Measurements from ENCODE around the gene MORN3. TPM values are rescaled to one million over a fixed set of nuclear protein-coding genes. Genes with fewer than 3 reads are reported as not detected.

The MORN3 gene
- total RNA-seq, 6 experiments from 2014 or later, result 0.09 TPM; not detected in 5

- no peak overlapping the region for H3K4me3 ChIP-seq
- ATAC-seq (no peak), DNase-seq (no peak)
- 38% methylated on average over 10 of the region's 11 CpGs for WGBS (ENCODE audit: insufficient coverage, low coverage, low lambda C conversion rate, missing lambda C conversion rate)
- H3K27ac ChIP-seq, result peak overlapping the region in 2 of 3 donors; percentile 39 to 65
- H3K9me3 ChIP-seq, result no peaks in the 10 kb centered on the region
- intact Hi-C loops (cut with DNase I), result no loop called here
- no peak for TF ChIP-seq POLR2A (IDR thresholded peaks at IDR 0.05)
- TF ChIP-seq, protein P1, sequence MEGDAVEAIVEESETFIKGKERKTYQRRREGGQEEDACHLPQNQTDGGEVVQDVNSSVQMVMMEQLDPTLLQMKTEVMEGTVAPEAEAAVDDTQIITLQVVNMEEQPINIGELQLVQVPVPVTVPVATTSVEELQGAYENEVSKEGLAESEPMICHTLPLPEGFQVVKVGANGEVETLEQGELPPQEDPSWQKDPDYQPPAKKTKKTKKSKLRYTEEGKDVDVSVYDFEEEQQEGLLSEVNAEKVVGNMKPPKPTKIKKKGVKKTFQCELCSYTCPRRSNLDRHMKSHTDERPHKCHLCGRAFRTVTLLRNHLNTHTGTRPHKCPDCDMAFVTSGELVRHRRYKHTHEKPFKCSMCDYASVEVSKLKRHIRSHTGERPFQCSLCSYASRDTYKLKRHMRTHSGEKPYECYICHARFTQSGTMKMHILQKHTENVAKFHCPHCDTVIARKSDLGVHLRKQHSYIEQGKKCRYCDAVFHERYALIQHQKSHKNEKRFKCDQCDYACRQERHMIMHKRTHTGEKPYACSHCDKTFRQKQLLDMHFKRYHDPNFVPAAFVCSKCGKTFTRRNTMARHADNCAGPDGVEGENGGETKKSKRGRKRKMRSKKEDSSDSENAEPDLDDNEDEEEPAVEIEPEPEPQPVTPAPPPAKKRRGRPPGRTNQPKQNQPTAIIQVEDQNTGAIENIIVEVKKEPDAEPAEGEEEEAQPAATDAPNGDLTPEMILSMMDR (IDR thresholded peaks at IDR 0.05), result no peak
- peaks cover 0 to 28% (median 8%) of the 10 kb centered on the region in 4 donors for H3K4me1 ChIP-seq
- H3K36me3 ChIP-seq, result no peaks in the 10 kb centered on the region
- no peaks in the 10 kb centered on the region for H3K27me3 ChIP-seq
These were observed 37.1 kb downstream of the MORN3 start for GRCh38 chr12:121632069-121632970.

- H3K36me3 ChIP-seq, result no peaks in the 10 kb centered on the region
- DNase-seq (no peak), ATAC-seq (no peak)
- WGBS (ENCODE audit: insufficient coverage, low coverage, low lambda C conversion rate, missing lambda C conversion rate), result 70% methylated on average over 6 of the region's 7 CpGs
- peaks cover 0 to 28% (median 9%) of the 10 kb centered on the region in 4 donors for H3K4me1 ChIP-seq
- peak overlapping the region; percentile 39 to 47 (median 40) for H3K27ac ChIP-seq
- TF ChIP-seq, protein P1 (IDR thresholded peaks at IDR 0.05), result no peak
- no peak for TF ChIP-seq POLR2A (IDR thresholded peaks at IDR 0.05)
- H3K4me3 ChIP-seq, result no peak overlapping the region
- intact Hi-C loops (cut with DNase I), result no loop called here
- no peaks in the 10 kb centered on the region for H3K9me3 ChIP-seq
- H3K27me3 ChIP-seq, result no peaks in the 10 kb centered on the region
These were observed 38.6 kb downstream of the MORN3 start for GRCh38 chr12:121630791-121631355.

- no peak overlapping the region for H3K4me3 ChIP-seq
- peaks cover 0 to 35% (median 14%) of the 10 kb centered on the region in 4 donors for H3K4me1 ChIP-seq
- no peaks in the 10 kb centered on the region for H3K36me3 ChIP-seq
- DNase-seq (no peak), ATAC-seq (no peak)
- no peak overlapping the region for H3K27ac ChIP-seq
- TF ChIP-seq POLR2A (IDR thresholded peaks at IDR 0.05), result no peak
- TF ChIP-seq, protein P1 (IDR thresholded peaks at IDR 0.05), result no peak
- WGBS (ENCODE audit: insufficient coverage, low coverage, low lambda C conversion rate, missing lambda C conversion rate), result 100% methylated on average over 1 of the region's 5 CpGs
- intact Hi-C loops (cut with DNase I), result loop anchor here in 1 of 2 donors (10.0 kb wide), 2 partner anchors 74 to 134 kb away; no protein-coding TSS in a partner anchor
- H3K27me3 ChIP-seq, result no peaks in the 10 kb centered on the region
- H3K9me3 ChIP-seq, result no peaks in the 10 kb centered on the region
These were observed 40.9 kb downstream of the MORN3 start for GRCh38 chr12:121628536-121628935.

GRCh38 chr12:121628037-121628436 is 41.4 kb downstream of the MORN3 start:
- Histone ChIP-seq H3K4me3 (peak overlapping the region; percentile 75 to 82 (median 81)), H3K9me3 (no peaks in the 10 kb centered on the region), H3K36me3 (no peaks in the 10 kb centered on the region), H3K27me3 (no peaks in the 10 kb centered on the region), H3K27ac (peak overlapping the region; percentile 80 to 95 (median 94)), H3K4me1 (peaks cover 0 to 30% (median 12%) of the 10 kb centered on the region in 4 donors)
- TF ChIP-seq POLR2A (IDR thresholded peaks at IDR 0.05), result no peak
- TF ChIP-seq, protein P1 (IDR thresholded peaks at IDR 0.05), result no peak
- 47% methylated on average over 3 of the region's 8 CpGs for WGBS (ENCODE audit: insufficient coverage, low coverage, low lambda C conversion rate, missing lambda C conversion rate)
- intact Hi-C loops (cut with DNase I), result loop anchor here in 1 of 2 donors (10.0 kb wide), 2 partner anchors 73 to 133 kb away; no protein-coding TSS in a partner anchor
- DNase-seq (no peak), ATAC-seq (no peak)
